ENCODE data around the gene MFSD12.
"Not testable (repeated sequence)": the region's sequence is repeated elsewhere in the genome, so short reads cannot be mapped to it uniquely, and the experiment has no call there.

The MFSD12 gene

DNA sequence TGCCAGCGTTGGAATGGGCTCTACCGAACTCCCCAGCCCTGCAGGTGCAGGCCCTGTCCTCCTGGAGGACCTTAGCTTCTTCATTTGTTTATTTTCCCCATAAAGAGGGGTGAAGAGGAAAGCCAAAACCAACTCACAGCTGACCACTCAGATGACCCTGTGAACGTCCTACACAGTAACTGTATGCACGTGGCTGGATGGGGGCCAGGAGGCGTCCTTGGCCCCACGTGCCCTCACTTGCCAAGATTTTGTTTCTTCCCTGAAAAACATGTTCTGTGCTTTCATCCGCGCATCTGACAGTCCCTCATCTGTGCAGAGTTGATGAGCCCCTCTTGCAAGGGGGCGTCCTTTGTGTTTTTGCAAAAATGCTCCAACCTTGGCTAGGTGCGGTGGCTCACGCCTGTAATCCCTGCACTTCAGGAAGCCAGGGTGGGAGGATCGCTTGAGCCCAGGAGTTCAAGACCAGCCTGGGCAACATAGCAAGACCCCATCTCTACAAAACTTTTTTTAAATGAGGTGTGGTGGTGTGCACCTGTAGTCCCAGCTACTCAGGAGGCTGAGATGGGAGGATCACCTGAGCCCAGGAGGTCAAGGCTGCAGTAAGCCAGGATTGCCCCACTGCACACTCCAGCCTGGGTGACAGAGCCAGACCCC lies 23.7 kb downstream of the MFSD12 start:
- in situ Hi-C loops (cut with HindIII; ENCODE audit: low sequenced_read_pairs): no loop called here
- TF ChIP-seq, protein P1, sequence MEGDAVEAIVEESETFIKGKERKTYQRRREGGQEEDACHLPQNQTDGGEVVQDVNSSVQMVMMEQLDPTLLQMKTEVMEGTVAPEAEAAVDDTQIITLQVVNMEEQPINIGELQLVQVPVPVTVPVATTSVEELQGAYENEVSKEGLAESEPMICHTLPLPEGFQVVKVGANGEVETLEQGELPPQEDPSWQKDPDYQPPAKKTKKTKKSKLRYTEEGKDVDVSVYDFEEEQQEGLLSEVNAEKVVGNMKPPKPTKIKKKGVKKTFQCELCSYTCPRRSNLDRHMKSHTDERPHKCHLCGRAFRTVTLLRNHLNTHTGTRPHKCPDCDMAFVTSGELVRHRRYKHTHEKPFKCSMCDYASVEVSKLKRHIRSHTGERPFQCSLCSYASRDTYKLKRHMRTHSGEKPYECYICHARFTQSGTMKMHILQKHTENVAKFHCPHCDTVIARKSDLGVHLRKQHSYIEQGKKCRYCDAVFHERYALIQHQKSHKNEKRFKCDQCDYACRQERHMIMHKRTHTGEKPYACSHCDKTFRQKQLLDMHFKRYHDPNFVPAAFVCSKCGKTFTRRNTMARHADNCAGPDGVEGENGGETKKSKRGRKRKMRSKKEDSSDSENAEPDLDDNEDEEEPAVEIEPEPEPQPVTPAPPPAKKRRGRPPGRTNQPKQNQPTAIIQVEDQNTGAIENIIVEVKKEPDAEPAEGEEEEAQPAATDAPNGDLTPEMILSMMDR (IDR thresholded peaks at IDR 0.05; ENCODE audit: low read depth, low read length): no peak

DNA sequence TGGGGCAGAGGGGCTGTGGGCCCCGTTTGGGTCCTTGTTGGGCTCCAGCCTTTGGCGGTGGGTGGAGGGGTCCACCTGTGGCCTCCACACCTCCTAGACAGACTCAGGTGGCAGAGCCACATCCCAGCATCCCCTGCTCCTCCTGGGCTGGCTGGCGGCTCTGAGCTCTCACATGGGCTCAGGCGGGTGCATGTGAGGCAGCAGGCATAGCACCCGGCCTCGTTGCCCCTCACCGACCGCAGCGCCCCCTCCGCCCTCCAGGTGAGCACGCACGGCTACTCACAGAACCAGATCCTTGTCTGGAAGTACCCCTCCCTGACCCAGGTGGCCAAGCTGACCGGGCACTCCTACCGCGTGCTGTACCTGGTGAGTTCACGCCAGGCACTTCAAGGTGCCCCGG lies 24.4 kb downstream of the MFSD12 start:
- TF ChIP-seq, protein P1 (IDR thresholded peaks at IDR 0.05; ENCODE audit: low read depth, low read length): no peak
- DNase-seq (ENCODE audit: low read depth, low spot score): no peak
- in situ Hi-C loops (cut with HindIII; ENCODE audit: low sequenced_read_pairs): no loop called here
- H3K4me3 ChIP-seq (ENCODE audit: low read depth, low read length): no peak overlapping the region

More for the DNA sequence above, 23.7 kb downstream of the MFSD12 start:
- H3K4me3 ChIP-seq (ENCODE audit: low read depth, low read length): no peak overlapping the region
- DNase-seq (ENCODE audit: low read depth, low spot score): no peak

DNA sequence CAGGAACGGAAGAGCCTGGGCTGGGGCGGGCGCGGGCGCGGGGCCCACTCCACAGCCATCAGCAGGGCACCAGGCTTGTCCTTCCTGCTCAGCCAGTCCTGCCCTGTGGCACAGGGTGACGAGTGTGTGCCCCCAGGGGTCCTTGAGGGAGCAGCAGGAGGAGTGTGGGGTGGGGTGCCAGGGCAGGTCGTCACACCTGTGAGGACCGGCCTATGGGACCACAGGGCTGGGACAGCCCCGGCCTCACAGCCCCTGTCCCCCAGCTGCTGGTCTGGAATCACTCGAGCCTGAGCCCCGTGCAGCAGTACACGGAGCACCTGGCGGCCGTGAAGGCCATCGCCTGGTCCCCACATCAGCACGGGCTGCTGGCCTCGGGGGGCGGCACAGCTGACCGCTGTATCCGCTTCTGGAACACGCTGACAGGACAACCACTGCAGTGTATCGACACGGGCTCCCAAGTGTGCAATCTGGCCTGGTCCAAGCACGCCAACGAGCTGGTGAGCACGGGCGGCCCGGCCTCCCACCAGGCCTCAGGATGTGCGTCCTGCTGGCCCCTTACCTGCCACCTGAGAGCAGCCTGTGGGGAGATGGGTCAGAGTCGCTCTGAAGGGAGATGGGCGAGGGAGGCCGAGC lies 25.1 kb downstream of the MFSD12 start:
- TF ChIP-seq, protein P1 (IDR thresholded peaks at IDR 0.05; ENCODE audit: low read depth, low read length): no peak
- in situ Hi-C loops (cut with HindIII; ENCODE audit: low sequenced_read_pairs): no loop called here
- H3K4me3 ChIP-seq (ENCODE audit: low read depth, low read length): no peak overlapping the region
- DNase-seq (ENCODE audit: low read depth, low spot score): no peak

DNA sequence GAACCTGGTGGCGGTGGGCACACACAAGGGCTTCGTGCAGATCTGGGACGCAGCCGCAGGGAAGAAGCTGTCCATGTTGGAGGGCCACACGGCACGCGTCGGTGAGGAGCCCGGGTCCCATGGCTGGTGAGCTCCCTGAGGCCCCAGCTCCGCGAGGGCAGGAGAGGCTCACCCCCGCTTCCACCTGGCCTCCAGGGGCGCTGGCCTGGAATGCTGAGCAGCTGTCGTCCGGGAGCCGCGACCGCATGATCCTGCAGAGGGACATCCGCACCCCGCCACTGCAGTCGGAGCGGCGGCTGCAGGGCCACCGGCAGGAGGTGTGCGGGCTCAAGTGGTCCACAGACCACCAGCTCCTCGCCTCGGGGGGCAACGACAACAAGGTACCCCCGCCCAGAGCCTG lies 25.7 kb downstream of the MFSD12 start:
- in situ Hi-C loops (cut with HindIII; ENCODE audit: low sequenced_read_pairs): no loop called here
- no peak overlapping the region for H3K4me3 ChIP-seq (ENCODE audit: low read depth, low read length)
- DNase-seq (ENCODE audit: low read depth, low spot score): no peak
- TF ChIP-seq, protein P1 (IDR thresholded peaks at IDR 0.05; ENCODE audit: low read depth, low read length): no peak

DNA sequence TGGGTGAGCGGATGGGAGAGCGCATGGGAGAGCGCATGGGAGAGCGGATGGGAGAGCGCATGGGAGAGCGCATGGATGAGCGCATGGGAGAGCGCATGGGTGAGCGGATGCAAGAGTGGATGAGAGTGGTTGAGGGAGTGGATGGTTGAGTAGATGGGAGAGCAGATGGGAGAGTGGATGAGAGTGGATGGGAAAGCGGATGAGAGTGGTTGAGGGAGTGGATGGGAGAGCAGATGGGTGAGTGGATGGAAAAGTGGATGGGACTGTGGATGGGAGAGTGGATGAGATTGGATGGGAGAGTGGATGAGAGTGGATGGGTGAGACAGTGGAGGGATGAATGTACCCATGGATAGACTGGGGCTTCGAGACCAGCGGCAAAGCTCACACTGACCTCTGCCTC lies 27.0 kb downstream of the MFSD12 start:
- DNase-seq (ENCODE audit: low read depth, low spot score): no peak
- in situ Hi-C loops (cut with HindIII; ENCODE audit: low sequenced_read_pairs): no loop called here
- TF ChIP-seq, protein P1 (IDR thresholded peaks at IDR 0.05; ENCODE audit: low read depth, low read length): no peak
- no peak overlapping the region for H3K4me3 ChIP-seq (ENCODE audit: low read depth, low read length)

DNA sequence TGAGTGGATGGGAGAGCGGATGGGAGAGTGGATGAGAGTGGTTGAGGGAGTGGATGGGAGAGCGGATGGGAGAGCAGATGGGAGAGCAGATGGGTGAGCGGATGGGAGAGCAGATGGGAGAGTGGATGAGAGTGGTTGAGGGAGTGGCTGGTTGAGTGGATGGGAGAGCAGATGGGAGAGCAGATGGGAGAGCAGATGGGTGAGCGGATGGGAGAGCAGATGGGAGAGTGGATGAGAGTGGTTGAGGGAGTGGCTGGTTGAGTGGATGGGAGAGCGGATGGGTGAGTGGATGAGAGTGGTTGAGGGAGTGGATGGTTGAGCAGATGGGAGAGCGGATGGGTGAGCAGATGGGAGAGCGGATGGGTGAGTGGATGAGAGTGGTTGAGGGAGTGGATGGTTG lies 28.1 kb downstream of the MFSD12 start:
- in situ Hi-C loops (cut with HindIII; ENCODE audit: low sequenced_read_pairs); H3K4me3 ChIP-seq (ENCODE audit: low read depth, low read length): not testable (repeated sequence)

DNA sequence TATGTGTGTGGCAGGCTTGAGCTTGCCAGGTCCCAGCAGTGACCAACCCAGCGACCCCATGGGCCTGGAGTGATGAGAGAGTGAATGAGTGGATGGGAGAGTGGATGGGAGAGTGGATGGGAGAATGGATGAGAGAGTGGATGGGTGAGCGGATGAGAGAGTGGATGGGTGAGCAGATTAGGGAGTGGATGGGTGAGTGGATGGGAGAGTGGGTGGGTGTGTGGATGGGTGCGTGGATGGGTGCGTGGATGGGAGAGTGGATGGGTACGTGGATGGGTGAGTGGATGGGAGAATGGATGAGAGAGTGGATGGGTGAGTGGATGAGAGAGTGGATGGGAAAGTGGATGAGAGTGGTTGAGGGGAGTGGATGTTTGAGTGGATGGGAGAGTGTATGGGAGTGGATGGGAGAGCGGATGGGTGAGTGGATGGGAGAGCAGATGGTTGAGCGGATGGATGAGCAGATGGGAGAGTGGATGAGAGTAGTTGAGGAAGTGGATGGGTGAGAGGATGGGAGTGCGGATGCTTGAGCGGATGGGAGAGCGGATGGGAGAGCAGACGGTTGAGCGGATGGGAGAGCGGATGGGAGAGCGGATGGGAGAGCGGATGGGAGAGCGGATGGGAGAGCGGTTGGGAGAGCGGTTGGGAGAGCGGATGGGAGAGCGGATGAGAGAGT lies 28.7 kb downstream of the MFSD12 start:
- in situ Hi-C loops (cut with HindIII; ENCODE audit: low sequenced_read_pairs): no loop called here
- H3K4me3 ChIP-seq (ENCODE audit: low read depth, low read length): no peak overlapping the region
- TF ChIP-seq, protein P1 (IDR thresholded peaks at IDR 0.05; ENCODE audit: low read depth, low read length): no peak
- no peak for DNase-seq (ENCODE audit: low read depth, low spot score)

More for the DNA sequence above, 28.1 kb downstream of the MFSD12 start:
- not testable (repeated sequence) for DNase-seq (ENCODE audit: low read depth, low spot score)
